HCT116 (cell line): ENCODE data around the gene PCDHAC2. TPM values are rescaled to one million over a fixed set of nuclear protein-coding genes. Genes with fewer than 3 reads are reported as not detected.

Experiments used
- ATAC-seq: fragments of 200-7000 bp; cut with Tn5 transposase; 2 replicates; pipeline ENCODE4 v1.9.1; 2020; ENCODE audit warnings: mild to moderate bottlenecking, moderate library complexity
- BruUV-seq: library from RNA; stranded (reverse); fragments of 400-500 nt; replicated peaks from 2 replicates; lab custom pipeline; 2021; lab: Mats Ljungman, UMichigan
- CTCF ChIA-PET: fragments of 300-600 bp; sonication (Branson Sonifier 250); formaldehyde crosslinking; loops from one replicate; lab custom pipeline; 2021; ENCODE audit warnings: antibody characterized with exemption; lab: Charles Lee
- POLR2A ChIA-PET: fragments of 300-600, 350-600 bp; sonication (Branson Sonifier 250); formaldehyde crosslinking; loops from one replicate; lab custom pipeline; 2021; ENCODE audit warnings: antibody characterized with exemption; lab: Charles Lee
- RAD21 ChIA-PET, 2 experiments: fragments of 300-600 bp; sonication (Branson Sonifier 250); formaldehyde crosslinking; loops; one replicate each; lab custom pipeline; 2023; ENCODE audit warnings: low total read pairs in 2 of 2; ENCODE audit not compliant: uncharacterized antibody in 2 of 2, unreplicated experiment in 2 of 2, low non-redundant PET in 1 of 2; lab: Charles Lee
- DNase-seq: peaks from one replicate; pipeline ENCODE4 v3.0.0-alpha.2; 2010; ENCODE audit warnings: low read depth, low spot score
- H2AFZ ChIP-seq: fragments of 200-600 bp; shearing (Covaris generic), sonication (generic); 2 replicates; pipeline ENCODE4 v1.6.1; 2017; ENCODE audit warnings: low read depth, mixed run types, mixed read lengths, antibody characterized with exemption, low read length; ENCODE audit not compliant: poor library complexity, severe bottlenecking
- H3K27ac ChIP-seq: 2 replicates; pipeline ENCODE4 v1.5.1; 2012; ENCODE audit warnings: low read depth, low read length
- H3K27me3 ChIP-seq: fragments of 200-600 bp; sonication (generic); 2 replicates; pipeline ENCODE4 v1.6.1; 2016; ENCODE audit warnings: mixed run types, low read length, mixed read lengths; ENCODE audit not compliant: insufficient read depth
- H3K36me3 ChIP-seq, 2 experiments: fragments of 200-500 bp in 1 of 2; fragments of 200-600 bp in 1 of 2; sonication (Bioruptor generic) in 1 of 2; sonication (generic) in 1 of 2; 2 replicates each; pipeline versions ENCODE4 v1.5.1 to v1.6.1; 2014 to 2016; ENCODE audit warnings: low read length in 2 of 2, inconsistent platforms in 1 of 2, mixed read lengths in 1 of 2, mixed run types in 1 of 2; ENCODE audit not compliant: insufficient read depth in 2 of 2, control insufficient read depth in 1 of 2
- H3K4me1 ChIP-seq, 2 experiments: fragments of 200-600 bp in 1 of 2; sonication (generic) in 1 of 2; 2 replicates each; pipeline versions ENCODE4 v1.5.1 to v1.6.1; 2012 to 2017; ENCODE audit warnings: low read length in 2 of 2, inconsistent platforms in 1 of 2, mild to moderate bottlenecking in 1 of 2, mixed read lengths in 1 of 2, mixed run types in 1 of 2, moderate library complexity in 1 of 2; ENCODE audit not compliant: insufficient read depth in 2 of 2, control insufficient read depth in 1 of 2
- H3K4me2 ChIP-seq: fragments of 200-600 bp; sonication (generic); 2 replicates; pipeline ENCODE4 v1.6.1; 2017; ENCODE audit warnings: mixed run types, low read length, mixed read lengths
- H3K4me3 ChIP-seq, 2 experiments: fragments of 200-600 bp in 1 of 2; sonication (generic) in 1 of 2; replicated peaks in 1 of 2; 2 replicates each; pipeline ENCODE4 v1.5.1; 2011 to 2016; ENCODE audit warnings: low read length in 2 of 2, control low read depth in 1 of 2, low read depth in 1 of 2, mild to moderate bottlenecking in 1 of 2, mixed read lengths in 1 of 2, mixed run types in 1 of 2
- H3K79me2 ChIP-seq: fragments of 200-600 bp; sonication (generic); 2 replicates; pipeline ENCODE4 v1.6.1; 2017; ENCODE audit warnings: mild to moderate bottlenecking, mixed run types, low read length, moderate library complexity, mixed read lengths; ENCODE audit not compliant: insufficient read depth
- H3K9ac ChIP-seq: fragments of 200-600 bp; sonication (generic); 2 replicates; pipeline ENCODE4 v1.6.1; 2016; ENCODE audit warnings: low read length, mixed read lengths
- H3K9me2 ChIP-seq: fragments of 200-600 bp; sonication (generic), shearing (Covaris generic); 2 replicates; pipeline ENCODE4 v1.6.1; 2017; ENCODE audit warnings: mixed run types, mild to moderate bottlenecking, moderate library complexity; ENCODE audit not compliant: insufficient read depth
- H3K9me3 ChIP-seq, 2 experiments: fragments of 200-500 bp in 1 of 2; fragments of 200-600 bp in 1 of 2; sonication (Bioruptor generic) in 1 of 2; sonication (generic) in 1 of 2; 2 replicates each; pipeline ENCODE4 v1.6.1; 2014 to 2017; ENCODE audit warnings: low read length in 2 of 2, mixed read lengths in 2 of 2, inconsistent platforms in 1 of 2, low read depth in 1 of 2, mild to moderate bottlenecking in 1 of 2, mixed run types in 1 of 2, moderate library complexity in 1 of 2; ENCODE audit not compliant: control insufficient read depth in 1 of 2, insufficient read depth in 1 of 2
- H4K20me1 ChIP-seq: fragments of 200-600 bp; sonication (generic), shearing (Covaris generic); 2 replicates; pipeline ENCODE4 v1.6.1; 2017; ENCODE audit warnings: mixed run types, mild to moderate bottlenecking, moderate library complexity; ENCODE audit not compliant: insufficient read depth
- ATF3 ChIP-seq: IDR thresholded peaks from 2 replicates; pipeline ENCODE4 v1.6.1; 2012
- CBX3 ChIP-seq: IDR thresholded peaks from 2 replicates; pipeline ENCODE4 v1.6.1; 2012; ENCODE audit warnings: low read depth
- EGR1 ChIP-seq: IDR thresholded peaks from 2 replicates; pipeline ENCODE4 v1.6.1; 2012; ENCODE audit warnings: low read depth
- ELF1 ChIP-seq: IDR thresholded peaks from 2 replicates; pipeline ENCODE4 v1.6.1; 2012; ENCODE audit warnings: low read depth, borderline replicate concordance
- EZH2 ChIP-seq: fragments of 200-600 bp; sonication (generic); IDR thresholded peaks from 2 replicates; pipeline ENCODE4 v1.6.1; 2017; ENCODE audit warnings: antibody characterized with exemption, mixed run types
- EZH2phosphoT487 ChIP-seq: fragments of 200-600 bp; IDR thresholded peaks from 2 replicates; pipeline ENCODE4 v1.6.1; 2018; ENCODE audit warnings: antibody characterized with exemption, borderline replicate concordance
- MAX ChIP-seq: IDR thresholded peaks from 2 replicates; pipeline ENCODE4 v1.6.1; 2012
- POLR2AphosphoS5 ChIP-seq: IDR thresholded peaks from 2 replicates; pipeline ENCODE4 v1.6.1; 2011; ENCODE audit warnings: mild to moderate bottlenecking, low read depth, low read length, moderate library complexity
- RAD21 ChIP-seq: IDR thresholded peaks from 2 replicates; pipeline ENCODE4 v1.6.1; 2012; ENCODE audit warnings: low read depth, mild to moderate bottlenecking
- REST ChIP-seq: IDR thresholded peaks from 2 replicates; pipeline ENCODE4 v1.6.1; 2012; ENCODE audit warnings: low read depth
- SP1 ChIP-seq: IDR thresholded peaks from 2 replicates; pipeline ENCODE4 v1.6.1; 2012; ENCODE audit warnings: low read depth
- SRF ChIP-seq: IDR thresholded peaks from 2 replicates; pipeline ENCODE4 v1.6.1; 2012; ENCODE audit warnings: low read depth
- TCF7L2 ChIP-seq: IDR thresholded peaks from 2 replicates; pipeline ENCODE4 v1.7.0; 2011; ENCODE audit warnings: borderline replicate concordance, inconsistent platforms; ENCODE audit not compliant: insufficient read depth, insufficient read length; ENCODE audit errors: extremely low read depth
- ZBTB33 ChIP-seq: IDR thresholded peaks from 2 replicates; pipeline ENCODE4 v1.6.1; 2011; ENCODE audit warnings: mild to moderate bottlenecking, low read length, moderate library complexity; ENCODE audit not compliant: insufficient replicate concordance; ENCODE audit errors: extremely low read depth
- ZFX ChIP-seq: fragments of 450-650 bp; IDR thresholded peaks from 2 replicates; pipeline ENCODE4 v1.6.1; 2017
- intact Hi-C: fragments of 100-400 bp; cut with micrococcal nuclease; formaldehyde crosslinking; loops from 2 replicates; pipeline ENCODE4 v1.10.0; 2022
- total RNA-seq: library from RNA; stranded (reverse); gene quantifications from one replicate; pipeline ENCODE4 v1.2.1, GENCODE V29; 2021; ENCODE audit not compliant: unreplicated experiment

Gene PCDHAC2
- total RNA-seq, 1 experiment from 2014 or later, result 3.2 TPM

- Histone ChIP-seq H3K4me2 (no peak overlapping the region), H3K27me3 (no peaks in the 10 kb centered on the region), H3K4me3 (no peak overlapping the region), H3K9me2 (no peaks in the 10 kb centered on the region), H4K20me1 (no peaks in the 10 kb centered on the region), H3K4me1 (peaks cover 9 to 19% of the 10 kb centered on the region in 2 experiments; a peak in 3 of 4 replicates), H3K9ac (no peak overlapping the region), H2AFZ (no peak overlapping the region), H3K36me3 (no peaks in the 10 kb centered on the region), H3K9me3 (no peaks in the 10 kb centered on the region), H3K27ac (no peak overlapping the region), H3K79me2 (no peaks in the 10 kb centered on the region)
- BruUV-seq, result no TSS peak
- ChIA-PET CTCF (no interaction called here), RAD21 (no interaction called here), POLR2A (no interaction called here)
- no peak for ATAC-seq
- intact Hi-C loops, result no loop called here
- TF ChIP-seq EGR1, result no peak
- TF ChIP-seq ATF3, result no peak
- TF ChIP-seq EZH2, result no peak
- TF ChIP-seq CBX3, result no peak
- no peak for TF ChIP-seq EZH2phosphoT487
- TF ChIP-seq TCF7L2, result no peak
- no peak for TF ChIP-seq POLR2AphosphoS5
- no peak for TF ChIP-seq ELF1
- no peak for TF ChIP-seq SRF
- TF ChIP-seq ZFX, result no peak
- no peak for TF ChIP-seq REST
- TF ChIP-seq ZBTB33, result no peak
- TF ChIP-seq SP1, result no peak
- TF ChIP-seq MAX, result no peak
- TF ChIP-seq RAD21, result no peak
- DNase-seq, result no peak
Observed at GRCh38 chr5:140962190-140962589, 4.1 kb upstream of the PCDHAC2 start.
